Measurements from ENCODE around the gene TNFRSF1B. TPM values are rescaled to one million over a fixed set of nuclear protein-coding genes. Genes with fewer than 3 reads are reported as not detected.

The TNFRSF1B gene
- total RNA-seq, 1 donor from 2014 or later = 14.8 TPM

GRCh38 chr1:12157366-12158231, 9.2 kb upstream of the TNFRSF1B start:
- no peak for DNase-seq (ENCODE audit: low read depth in 2 of 2)

GRCh38 chr1:12158357-12159092, 8.3 kb upstream of the TNFRSF1B start:
- no peak for DNase-seq (ENCODE audit: low read depth in 2 of 2)

GRCh38 chr1:12159816-12160215, 7.0 kb upstream of the TNFRSF1B start:
- DNase-seq (ENCODE audit: low read depth in 2 of 2) = no peak

GRCh38 chr1:12161324-12161661, 5.5 kb upstream of the TNFRSF1B start:
- no peak for DNase-seq (ENCODE audit: low read depth in 2 of 2)

GRCh38 chr1:12161662-12162458, 4.9 kb upstream of the TNFRSF1B start:
- DNase-seq (ENCODE audit: low read depth in 2 of 2) = peak in 1 of 2 donors; percentile 95

GRCh38 chr1:12162459-12163137, 4.2 kb upstream of the TNFRSF1B start:
- no peak for DNase-seq (ENCODE audit: low read depth in 2 of 2)

GRCh38 chr1:12163210-12163609, 3.6 kb upstream of the TNFRSF1B start:
- no peak for DNase-seq (ENCODE audit: low read depth in 2 of 2)

- no peak for DNase-seq (ENCODE audit: low read depth in 2 of 2)
These were observed 2.6 kb upstream of the TNFRSF1B start for GRCh38 chr1:12164210-12164609.

GRCh38 chr1:12165342-12165741, 1.4 kb upstream of the TNFRSF1B start:
- no peak for DNase-seq (ENCODE audit: low read depth in 2 of 2)

GRCh38 chr1:12167493-12168429, 970 bp downstream of the TNFRSF1B start:
- DNase-seq (ENCODE audit: low read depth in 2 of 2) = no peak

GRCh38 chr1:12168451-12169160, 1.8 kb downstream of the TNFRSF1B start:
- DNase-seq (ENCODE audit: low read depth in 2 of 2) = peak in 1 of 2 donors; percentile 51

- no peak for DNase-seq (ENCODE audit: low read depth in 2 of 2)
These were observed 2.8 kb downstream of the TNFRSF1B start for GRCh38 chr1:12169442-12170135.

- DNase-seq (ENCODE audit: low read depth in 2 of 2) = no peak
These were observed 3.5 kb downstream of the TNFRSF1B start for GRCh38 chr1:12170263-12170671.

- DNase-seq (ENCODE audit: low read depth in 2 of 2) = no peak
These were observed 4.6 kb downstream of the TNFRSF1B start for GRCh38 chr1:12171206-12172041.

- DNase-seq (ENCODE audit: low read depth in 2 of 2) = no peak
These were observed 5.5 kb downstream of the TNFRSF1B start for GRCh38 chr1:12172042-12172851.

- no peak for DNase-seq (ENCODE audit: low read depth in 2 of 2)
These were observed 6.3 kb downstream of the TNFRSF1B start for GRCh38 chr1:12173041-12173509.

- DNase-seq (ENCODE audit: low read depth in 2 of 2) = no peak
These were observed 6.9 kb downstream of the TNFRSF1B start for GRCh38 chr1:12173631-12174121.
